ENCODE data around the gene PRICKLE2. TPM values are rescaled to one million over a fixed set of nuclear protein-coding genes. Genes with fewer than 3 reads are reported as not detected.

Gene PRICKLE2
- total RNA-seq, 1 donor from 2014 or later = 12.4 TPM

GRCh38 chr3:64121750-64122311, 103.4 kb downstream of the PRICKLE2 start:
- no peak for DNase-seq (ENCODE audit: low spot score)
- intact Hi-C loops (cut with DNase I) = no loop called here

DNA sequence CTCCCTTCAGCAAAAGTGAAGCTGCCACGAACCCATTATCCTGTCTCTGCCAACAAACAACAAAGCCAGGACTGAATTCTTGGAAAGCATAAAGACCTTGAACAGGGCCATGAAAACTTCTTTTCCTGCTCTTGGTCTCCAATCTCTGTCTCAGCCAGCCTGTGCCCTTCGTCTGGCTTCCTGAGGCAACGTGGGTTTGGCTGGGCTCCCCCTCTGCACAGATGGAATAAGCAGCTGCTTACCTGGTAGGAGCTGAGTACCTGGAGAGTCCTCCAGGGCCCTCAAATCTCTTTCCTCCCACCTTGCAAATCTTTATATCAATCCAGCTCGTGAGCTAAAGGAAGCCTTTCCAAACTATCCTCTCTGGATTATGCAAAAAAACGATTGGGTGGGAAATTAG, 104.4 kb downstream of the PRICKLE2 start:
- intact Hi-C loops (cut with DNase I) = no loop called here
- DNase-seq (ENCODE audit: low spot score) = no peak

GRCh38 chr3:64117483-64117882, 107.8 kb downstream of the PRICKLE2 start:
- intact Hi-C loops (cut with DNase I) = no loop called here

DNA sequence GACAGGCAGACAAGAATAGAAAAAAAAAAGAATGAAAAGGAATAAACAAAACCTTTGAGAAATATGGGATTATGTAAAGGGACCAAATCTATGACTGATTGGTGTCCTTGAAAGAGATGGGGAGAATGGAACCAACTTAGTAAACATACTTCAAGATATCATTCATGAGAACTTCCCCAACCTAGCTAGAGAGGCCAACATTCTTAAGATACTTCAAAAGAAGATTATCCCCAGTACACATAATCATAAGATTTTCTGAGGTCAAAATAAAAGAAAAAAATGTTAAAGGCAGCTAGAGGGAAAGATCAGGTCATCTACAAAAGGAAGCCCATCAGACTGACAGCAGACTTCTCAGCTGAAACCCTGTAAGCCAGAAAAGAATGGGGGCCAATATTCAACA, 110.6 kb downstream of the PRICKLE2 start:
- intact Hi-C loops (cut with DNase I) = no loop called here
- DNase-seq (ENCODE audit: low spot score) = no peak

More at GRCh38 chr3:64117483-64117882, 107.8 kb downstream of the PRICKLE2 start:
- DNase-seq (ENCODE audit: low spot score) = no peak

DNA sequence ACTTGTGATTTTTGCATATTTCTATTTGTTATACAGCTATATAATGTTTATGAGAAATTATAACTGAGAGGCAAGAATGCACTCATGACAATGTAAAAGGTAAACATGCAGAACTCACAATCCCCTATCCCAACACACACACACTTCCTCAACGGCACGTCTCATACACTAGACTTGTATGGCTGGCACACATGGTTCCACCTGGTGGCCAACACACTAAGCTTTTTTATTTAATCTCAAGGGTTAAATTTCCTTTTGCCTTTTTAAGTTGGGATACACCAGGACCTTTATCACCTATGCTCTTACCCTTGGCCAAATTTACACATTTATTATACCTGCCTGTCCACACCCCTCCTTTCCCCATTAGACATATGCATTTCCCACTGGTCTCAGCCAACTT, 113.4 kb downstream of the PRICKLE2 start:
- intact Hi-C loops (cut with DNase I) = no loop called here
- no peak for DNase-seq (ENCODE audit: low spot score)

DNA sequence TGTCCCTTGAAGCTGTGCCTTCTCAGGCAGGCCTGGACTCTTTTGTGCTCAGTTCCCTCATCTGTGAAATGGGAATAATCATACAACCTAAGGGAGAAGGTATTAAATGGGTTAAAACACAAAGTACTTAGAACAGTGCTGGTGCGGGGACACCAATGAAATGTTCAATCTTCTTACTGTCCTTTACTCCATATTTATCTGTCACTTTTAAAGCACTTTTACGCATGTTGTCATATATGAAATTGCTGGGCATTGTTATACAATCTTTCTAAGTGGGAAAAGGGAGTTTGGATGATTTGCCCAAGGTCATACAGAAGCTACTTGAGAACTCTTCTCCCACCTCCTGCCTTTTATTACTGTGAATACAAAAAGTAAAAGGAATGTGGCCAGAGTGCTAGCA, 114.2 kb downstream of the PRICKLE2 start:
- no peak for DNase-seq (ENCODE audit: low spot score)
- intact Hi-C loops (cut with DNase I) = no loop called here

GRCh38 chr3:64110071-64110470, 115.2 kb downstream of the PRICKLE2 start:
- intact Hi-C loops (cut with DNase I) = no loop called here
- no peak for DNase-seq (ENCODE audit: low spot score)

- intact Hi-C loops (cut with DNase I) = no loop called here
- DNase-seq (ENCODE audit: low spot score) = no peak
Measured at GRCh38 chr3:64109438-64109837, 115.8 kb downstream of the PRICKLE2 start.

DNA sequence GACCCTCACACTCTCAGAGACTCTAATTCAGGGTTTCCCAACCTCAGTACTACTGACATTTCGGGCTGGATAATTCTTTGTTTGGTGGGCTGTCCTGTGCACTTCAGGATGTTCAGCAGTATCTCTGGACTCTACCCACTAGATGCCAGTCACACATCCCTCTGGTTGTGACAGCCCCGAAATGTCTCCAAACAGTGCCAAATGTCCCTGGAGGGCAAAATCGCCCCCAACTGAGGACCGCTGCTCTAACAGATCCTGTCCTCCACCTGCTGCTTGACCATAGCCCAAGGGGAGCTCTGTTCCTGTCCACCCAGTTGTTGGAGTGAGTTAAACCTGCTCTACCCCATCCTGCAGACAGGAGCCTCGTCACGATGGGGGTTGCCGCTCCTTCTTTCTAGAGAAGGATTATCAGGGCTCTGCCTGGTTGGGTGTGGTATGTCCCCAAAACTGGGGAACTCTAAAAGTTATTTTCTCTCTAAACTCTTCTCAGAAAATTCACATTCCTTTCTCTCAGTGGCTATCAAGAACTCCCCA, 116.4 kb downstream of the PRICKLE2 start:
- DNase-seq (ENCODE audit: low spot score) = no peak
- intact Hi-C loops (cut with DNase I) = no loop called here

DNA sequence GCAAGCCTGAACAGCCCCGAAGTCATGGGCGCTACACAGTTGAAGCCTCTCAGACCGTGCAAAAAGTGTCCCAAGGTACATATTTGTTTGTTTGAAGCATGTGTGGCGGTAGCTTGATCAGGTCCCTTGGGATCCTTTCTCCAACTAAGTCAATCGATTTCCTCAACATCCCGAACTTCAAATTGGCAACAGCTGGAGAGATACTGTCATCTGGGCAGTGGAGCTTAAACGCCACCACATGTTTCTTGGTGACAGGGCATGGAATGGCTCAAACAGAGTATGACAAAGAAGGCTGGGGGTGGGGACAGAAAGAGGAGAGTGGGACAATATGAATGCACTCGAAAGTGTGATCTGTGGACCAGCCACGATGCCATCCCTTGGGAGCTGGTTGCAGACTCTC, 117.0 kb downstream of the PRICKLE2 start:
- intact Hi-C loops (cut with DNase I) = no loop called here
- no peak for DNase-seq (ENCODE audit: low spot score)

DNA sequence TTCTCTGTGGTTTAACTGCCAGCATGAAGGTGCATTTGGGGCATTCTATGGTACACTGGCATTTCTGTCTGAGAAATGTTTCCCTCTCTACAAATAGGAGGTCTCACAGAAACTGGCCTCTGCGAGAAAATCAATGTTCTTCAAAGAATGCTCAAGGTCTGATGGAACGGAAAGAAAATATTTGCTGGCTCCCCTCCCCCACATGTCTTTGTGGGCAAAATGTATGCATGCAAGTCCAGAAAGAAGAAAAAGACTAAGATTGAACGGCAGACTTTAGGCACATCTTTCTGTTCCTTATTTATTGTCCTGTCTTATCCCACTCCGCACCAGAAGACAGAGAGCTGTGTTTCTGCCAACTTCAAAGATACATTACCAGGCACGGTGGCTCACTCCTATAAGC, 118.1 kb downstream of the PRICKLE2 start:
- DNase-seq (ENCODE audit: low spot score) = no peak
- intact Hi-C loops (cut with DNase I) = no loop called here

DNA sequence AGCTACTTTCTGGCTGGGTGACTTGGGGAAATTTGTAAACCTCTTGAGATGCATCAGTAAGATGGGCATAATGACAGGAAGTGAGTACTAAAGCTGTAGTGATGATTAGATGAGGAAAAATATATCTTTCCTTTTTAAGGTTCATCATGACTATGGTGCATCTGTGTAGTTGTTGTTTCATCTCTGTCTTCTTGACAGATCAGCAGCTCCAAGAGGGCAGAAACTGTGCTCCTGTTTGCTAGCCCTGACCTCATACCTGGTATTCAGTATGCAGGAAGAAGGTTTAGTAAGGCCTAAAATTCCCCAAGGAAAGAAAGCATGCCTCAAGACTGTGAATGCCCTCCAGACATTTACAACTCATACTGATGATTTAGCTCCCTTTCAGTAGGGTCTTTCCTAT, 119.5 kb downstream of the PRICKLE2 start:
- intact Hi-C loops (cut with DNase I) = no loop called here
- no peak for DNase-seq (ENCODE audit: low spot score)

- intact Hi-C loops (cut with DNase I) = no loop called here
Measured at GRCh38 chr3:64104691-64105111, 120.6 kb downstream of the PRICKLE2 start.

DNA sequence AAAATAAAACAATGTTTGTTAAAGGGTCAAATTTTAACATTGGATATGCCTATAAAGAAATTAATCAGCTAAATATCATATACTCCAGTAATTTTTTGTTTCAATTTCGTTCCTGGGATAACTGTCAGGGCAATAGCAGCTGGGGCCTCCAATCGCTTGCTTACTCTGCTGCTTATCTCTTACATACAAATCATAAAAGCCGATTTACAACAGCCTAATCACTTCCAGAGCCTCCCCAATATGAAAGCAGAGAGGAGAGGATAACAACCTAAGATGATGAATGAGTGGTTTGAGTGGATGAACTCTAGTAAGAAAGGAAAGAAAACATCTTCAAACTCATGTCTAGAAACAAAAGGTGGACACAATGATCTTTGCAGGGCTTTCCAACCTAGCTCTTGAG, 121.3 kb downstream of the PRICKLE2 start:
- intact Hi-C loops (cut with DNase I) = no loop called here
- no peak for DNase-seq (ENCODE audit: low spot score)

More at GRCh38 chr3:64104691-64105111, 120.6 kb downstream of the PRICKLE2 start:
- DNase-seq (ENCODE audit: low spot score) = no peak

- intact Hi-C loops (cut with DNase I) = no loop called here
- DNase-seq (ENCODE audit: low spot score) = no peak
Measured at GRCh38 chr3:64103131-64103530, 122.1 kb downstream of the PRICKLE2 start.

DNA sequence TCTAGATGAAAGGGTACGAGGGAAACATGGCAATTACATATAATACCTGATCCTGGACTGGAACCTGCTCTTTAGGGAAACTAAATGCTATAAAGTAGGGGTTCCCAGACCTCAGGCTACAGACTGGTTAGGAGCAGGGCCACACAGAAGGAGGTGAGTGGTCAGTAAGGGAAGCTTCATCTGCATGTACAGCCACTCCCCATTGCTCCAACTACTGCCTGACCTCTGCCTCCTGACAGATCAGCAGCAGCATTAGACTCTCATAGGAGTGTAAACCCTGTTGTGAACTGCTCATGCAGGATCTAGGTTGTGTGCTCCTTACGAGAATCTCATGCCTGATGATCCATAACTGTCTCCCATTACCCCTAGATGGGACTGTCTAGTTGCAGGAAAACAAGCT, 123.1 kb downstream of the PRICKLE2 start:
- DNase-seq (ENCODE audit: low spot score) = no peak
- intact Hi-C loops (cut with DNase I) = no loop called here

DNA sequence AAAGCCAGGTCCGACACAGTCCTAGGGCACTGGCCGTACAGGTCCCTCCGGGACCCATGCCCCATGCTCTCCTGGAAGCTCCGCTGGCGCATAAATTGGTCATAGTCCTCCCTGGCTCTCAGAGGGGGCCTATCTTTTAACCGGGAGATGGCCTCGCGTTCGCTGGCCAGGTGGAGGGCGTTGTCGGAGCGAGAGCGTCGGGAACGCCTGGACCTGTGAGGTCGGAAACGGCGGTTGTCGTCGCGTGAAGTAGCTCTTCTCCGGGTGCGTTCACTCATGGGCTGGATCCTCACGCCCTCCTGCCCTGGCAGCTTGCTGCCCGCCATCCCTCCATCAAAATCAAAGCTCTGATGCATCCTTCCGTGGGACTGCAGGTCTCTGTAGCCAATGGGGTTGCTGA, 126.0 kb downstream of the PRICKLE2 start:
- DNase-seq (ENCODE audit: low spot score) = no peak
- intact Hi-C loops (cut with DNase I) = no loop called here

- DNase-seq (ENCODE audit: low spot score) = no peak
- intact Hi-C loops (cut with DNase I) = no loop called here
Measured at GRCh38 chr3:64098670-64099069, 126.6 kb downstream of the PRICKLE2 start.

- intact Hi-C loops (cut with DNase I) = no loop called here
- no peak for DNase-seq (ENCODE audit: low spot score)
Measured at GRCh38 chr3:64097920-64098319, 127.3 kb downstream of the PRICKLE2 start.

DNA sequence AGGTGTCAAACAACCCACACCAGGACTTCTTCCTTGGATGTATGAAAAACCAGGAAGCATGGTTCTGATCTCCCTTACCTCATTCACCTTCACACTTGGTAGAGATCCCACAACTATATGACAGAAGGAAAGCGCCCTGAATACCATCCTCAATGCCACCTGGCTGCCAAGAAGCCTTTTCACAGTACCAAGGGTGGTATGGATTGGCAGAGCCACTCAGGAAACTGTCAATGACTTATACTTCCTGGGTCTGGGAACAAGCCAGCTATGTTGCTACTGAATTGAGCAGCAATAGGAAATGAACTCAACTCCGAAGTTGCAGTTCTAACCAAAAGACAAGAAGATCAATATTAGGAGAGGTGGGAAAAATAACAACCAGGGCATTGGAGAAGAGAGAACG, 129.5 kb downstream of the PRICKLE2 start:
- intact Hi-C loops (cut with DNase I) = no loop called here
- DNase-seq (ENCODE audit: low spot score) = no peak

DNA sequence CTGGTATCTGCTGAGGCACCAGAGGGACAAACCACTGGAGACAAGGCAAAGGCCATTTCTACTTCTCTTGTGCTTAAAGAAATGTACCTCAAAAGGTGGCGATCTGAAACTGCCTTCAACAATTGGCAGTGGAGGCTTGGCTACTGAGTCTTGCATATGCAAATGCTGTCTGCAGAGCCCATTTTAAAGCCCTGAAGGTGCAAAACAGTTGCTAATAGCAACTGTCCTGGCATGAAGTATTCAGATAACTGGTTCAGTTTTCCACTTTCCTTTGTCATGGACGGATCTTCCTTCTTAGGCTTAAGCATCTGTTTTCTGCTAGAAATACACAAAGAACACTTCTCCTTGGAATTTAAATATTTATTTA, 130.6 kb downstream of the PRICKLE2 start:
- no peak for DNase-seq (ENCODE audit: low spot score)
- intact Hi-C loops (cut with DNase I) = no loop called here

All from cardiac septum (tissue), 1 donor.